HepG2 (cell line): ENCODE measurements around the gene G6PD. TPM values are rescaled to one million over a fixed set of nuclear protein-coding genes. Genes with fewer than 3 reads are reported as not detected.

Source experiments
- ATAC-seq: fragments of 200-7000 bp; cut with Tn5 transposase; 3 replicates; pipeline ENCODE4 v1.9.1; 2020; ENCODE audit warnings: mild to moderate bottlenecking, moderate library complexity
- BruUV-seq: library from RNA; stranded (reverse); fragments of 400-500 nt; replicated peaks from 2 replicates; lab custom pipeline; 2021; lab: Mats Ljungman, UMichigan
- CTCF ChIA-PET: fragments of 300-600 bp; formaldehyde crosslinking; extraction: SDS; loops from one replicate; lab custom pipeline; 2021; ENCODE audit warnings: low total read pairs, inconsistent platforms, low intra/inter-chr PET ratio; lab: Yijun Ruan, JAX
- POLR2A ChIA-PET: fragments of 350-600 bp; sonication (Branson Sonifier 250); formaldehyde crosslinking; loops from one replicate; lab custom pipeline; 2020; ENCODE audit warnings: antibody characterized with exemption, inconsistent platforms; lab: Yijun Ruan, JAX
- DNase-seq: peaks from one replicate; pipeline ENCODE4 v3.0.0-alpha.2; 2015; ENCODE audit warnings: low spot score
- FAIRE-seq: peaks from 3 replicates; lab custom pipeline; 2011; peaks lifted over from hg19 to GRCh38; lab: Jason Lieb, UNC
- H2AFZ ChIP-seq: one replicate; pipeline ENCODE4 v1.6.1; 2011; ENCODE audit warnings: low read length, inconsistent platforms
- H3K27ac ChIP-seq: fragments of 300-600 bp; 3 replicates; pipeline ENCODE4 v1.8.0; 2011; ENCODE audit warnings: mixed run types, mild to moderate bottlenecking, mixed read lengths, low read length, inconsistent platforms; ENCODE audit not compliant: insufficient read depth; ENCODE audit errors: extremely low read length
- H3K27me3 ChIP-seq, 2 experiments: fragments of 200-600 bp in 1 of 2; 2 replicates in 1 of 2; 3 replicates in 1 of 2; pipeline versions ENCODE4 v1.6.0 to v1.8.0; 2011; ENCODE audit warnings: low read length in 2 of 2, mild to moderate bottlenecking in 2 of 2, moderate library complexity in 2 of 2, inconsistent platforms in 1 of 2; ENCODE audit not compliant: insufficient read depth in 2 of 2, control insufficient read depth in 1 of 2
- H3K36me3 ChIP-seq, 2 experiments: fragments of 200-600 bp in 1 of 2; replicated peaks in 1 of 2; 2 replicates in 1 of 2; 3 replicates in 1 of 2; pipeline versions ENCODE4 v1.5.1 to v1.8.0; 2011; ENCODE audit warnings: low read length in 2 of 2, inconsistent platforms in 1 of 2; ENCODE audit not compliant: insufficient read depth in 2 of 2, control insufficient read depth in 1 of 2
- H3K4me1 ChIP-seq: 2 replicates; pipeline ENCODE4 v1.5.1; 2012; ENCODE audit warnings: low read length, inconsistent platforms; ENCODE audit not compliant: insufficient read depth
- H3K4me2 ChIP-seq: 2 replicates; pipeline ENCODE4 v1.6.0; 2011; ENCODE audit warnings: low read depth, low read length, inconsistent platforms
- H3K4me3 ChIP-seq, 3 experiments: fragments of 200-600 bp in 1 of 3; sonication (generic), shearing (Covaris generic) in 1 of 3; replicated peaks in 1 of 3; 2 replicates each; pipeline ENCODE4 v1.5.1; 2011 to 2016; ENCODE audit warnings: low read length in 3 of 3, inconsistent platforms in 2 of 3, low read depth in 2 of 3, mild to moderate bottlenecking in 2 of 3, control low read depth in 1 of 3, mixed read lengths in 1 of 3; ENCODE audit not compliant: insufficient read depth in 1 of 3
- H3K79me2 ChIP-seq: one replicate; pipeline ENCODE4 v1.6.1; 2011; ENCODE audit warnings: low read length, inconsistent platforms; ENCODE audit not compliant: insufficient read depth
- H3K9ac ChIP-seq: 2 replicates; pipeline ENCODE4 v1.6.0; 2011; ENCODE audit warnings: mild to moderate bottlenecking, low read depth, low read length, inconsistent platforms; ENCODE audit not compliant: insufficient read depth
- H3K9me3 ChIP-seq: 2 replicates; pipeline ENCODE4 v1.5.1; 2012; ENCODE audit warnings: mild to moderate bottlenecking, low read length
- H4K20me1 ChIP-seq: 2 replicates; pipeline ENCODE4 v1.6.0; 2011; ENCODE audit warnings: inconsistent platforms, mild to moderate bottlenecking, low read length, moderate library complexity; ENCODE audit not compliant: insufficient read depth
- AHDC1 ChIP-seq: sonication (generic); formaldehyde crosslinking; IDR thresholded peaks from 2 replicates; pipeline ENCODE4 v1.5.1; 2020; ENCODE audit warnings: mild to moderate bottlenecking, missing genetic modification reagents, borderline replicate concordance
- CHD2 ChIP-seq: IDR thresholded peaks from 2 replicates; pipeline ENCODE4 v1.6.1; 2011; ENCODE audit warnings: low read depth, low read length, improper control_type of control experiment
- HMGXB3 ChIP-seq: sonication (generic); formaldehyde crosslinking; IDR thresholded peaks from 2 replicates; pipeline ENCODE4 v1.4.0; 2020; ENCODE audit warnings: missing genetic modification reagents, borderline replicate concordance
- PHF5A ChIP-seq: IDR thresholded peaks from one replicate; pipeline ENCODE4 v1.6.1; 2018; ENCODE audit warnings: low read depth, missing genetic modification reagents; ENCODE audit not compliant: unreplicated experiment
- PLRG1 ChIP-seq: fragments of 450-650 bp; conservative IDR thresholded peaks from 2 replicates; pipeline ENCODE4 v1.6.1; 2016
- SMAD3 ChIP-seq: sonication (generic); formaldehyde crosslinking; IDR thresholded peaks from 2 replicates; pipeline ENCODE4 v1.4.0; 2020; ENCODE audit warnings: missing genetic modification reagents
- ZBTB7B ChIP-seq: sonication (generic); formaldehyde crosslinking; IDR thresholded peaks from 2 replicates; pipeline ENCODE4 v1.4.0; 2020; ENCODE audit warnings: missing genetic modification reagents
- ZNF512B ChIP-seq: sonication (generic); formaldehyde crosslinking; IDR thresholded peaks from 2 replicates; pipeline ENCODE4 v1.5.1; 2020; ENCODE audit warnings: missing genetic modification reagents, mild to moderate bottlenecking, borderline replicate concordance
- ZNF547 ChIP-seq: sonication (generic); formaldehyde crosslinking; IDR thresholded peaks from 2 replicates; pipeline ENCODE4 v1.5.1; 2020; ENCODE audit warnings: mild to moderate bottlenecking, missing genetic modification reagents
- WGBS: methylation state at CpG from one replicate; pipeline ENCODE4 v1.1.6; 2017; ENCODE audit warnings: low lambda C conversion rate; 5-methylcytosine and 5-hydroxymethylcytosine counted together
- in situ Hi-C: cut with HindIII; loops from 2 replicates; pipeline ENCODE4 v1.10.0; 2017; ENCODE audit warnings: low pct_unique_long_range_greater_than_20kb; ENCODE audit not compliant: extremely low pct_ligation_motif_present
- intact Hi-C: fragments of 100-400 bp; cut with micrococcal nuclease; formaldehyde crosslinking; loops from one replicate; pipeline ENCODE4 v1.10.0; 2022; ENCODE audit not compliant: unreplicated experiment
- polyA plus RNA-seq, 8 experiments: library from polyadenylated mRNA; depleted of rRNA in 3 of 8; stranded (reverse) in 7 of 8; unstranded in 1 of 8; fragments of >200 nt; fragmentation: Illumina TruSeq in 4 of 8; extraction: Trizol in 4 of 8; gene quantifications; 2 replicates each; pipeline versions ENCODE4 v1.2.1 to v1.2.3, GENCODE V29; 2011 to 2016; ENCODE audit warnings: low read depth in 4 of 8, missing spikeins in 1 of 8, mixed read lengths in 1 of 8; ENCODE audit not compliant: insufficient read depth in 1 of 8
- total RNA-seq, 5 experiments: library from RNA; depleted of rRNA; stranded (reverse); fragments of >200 nt; fragmentation: Illumina TruSeq; extraction: Trizol; gene quantifications; 2 replicates each; pipeline ENCODE4 v1.2.3, GENCODE V29; 2016; ENCODE audit warnings: low read depth in 1 of 5

The G6PD gene
- total and polyA plus RNA-seq, 2 of the 13 experiments (the other 11 are each of a cell fraction or from before 2014, with no cell fraction given) = 18.8 to 28.8 TPM

- TF ChIP-seq HMGXB3 = 0 out of 2 replicates have a peak, but pooled peaks have one; percentile 41
- TF ChIP-seq ZNF547 (CRISPR knock-in tag) = no peak
- no peak for TF ChIP-seq PLRG1
- no peak for TF ChIP-seq PHF5A (CRISPR knock-in tag)
- TF ChIP-seq SMAD3 (CRISPR knock-in tag) = 0 out of 2 replicates have a peak, but pooled peaks have one; percentile 15
- no peak for TF ChIP-seq CHD2
Observed at GRCh38 chrX:154517101-154517781, 29.4 kb downstream of the G6PD start (continued).

GRCh38 chrX:154516656-154517100, 30.0 kb downstream of the G6PD start:
- H3K9ac ChIP-seq = peak overlapping the region; percentile 80
- in situ Hi-C loops (loop anchor here (5.0 kb wide), 1 partner anchor 34 kb away; no protein-coding TSS in a partner anchor), intact Hi-C loops (no loop called here)
- ChIA-PET POLR2A (interaction anchor here (1.2 to 3.9 kb wide), 11 partner anchors 11 to 143 kb away, joined by 3 to 34 read pairs (median 8); partner anchors contain the start of genes LAGE3, RPL10, SLC10A3 and TAFAZZIN), CTCF (no interaction called here)
- FAIRE-seq (peak; percentile 60), ATAC-seq (peak; percentile 10), DNase-seq (no peak)
- H4K20me1 ChIP-seq = no peaks in the 10 kb centered on the region
- no peak overlapping the region for H2AFZ ChIP-seq
- H3K27me3 ChIP-seq = no peaks in the 10 kb centered on the region
- no peaks in the 10 kb centered on the region for H3K9me3 ChIP-seq
- no peaks in the 10 kb centered on the region for H3K36me3 ChIP-seq
- peaks cover 25% of the 10 kb centered on the region for H3K4me1 ChIP-seq
- peak overlapping the region; percentile 55 to 73 (median 60); a peak in 5 of 6 replicates for H3K4me3 ChIP-seq
- TSS peak; percentile 95 for BruUV-seq
- peak overlapping the region; percentile 91 for H3K4me2 ChIP-seq
- no peaks in the 10 kb centered on the region for H3K79me2 ChIP-seq
- H3K27ac ChIP-seq = peak overlapping the region; percentile 86
- 0% methylated on average over 3 of the region's 19 CpGs for WGBS
- TF ChIP-seq ZNF512B (CRISPR knock-in tag) (no peak), AHDC1 (CRISPR knock-in tag) (0 out of 2 replicates have a peak, but pooled peaks have one; percentile 23), ZBTB7B (CRISPR knock-in tag) (no peak)
